RWPE1 (cell line): ENCODE measurements around the gene GLRB.
A peak's percentile ranks its signal among the peaks of the same experiment; 100 is the strongest.

Source experiments
- CTCF ChIA-PET: fragments of 350-600 bp; sonication (Branson Sonifier 250); formaldehyde crosslinking; extraction: SDS; loops from one replicate; lab custom pipeline; 2021; lab: Yijun Ruan, JAX
- POLR2A ChIA-PET: fragments of 400-600 bp; formaldehyde crosslinking; extraction: SDS; loops from one replicate; lab custom pipeline; 2020; ENCODE audit warnings: antibody characterized with exemption; ENCODE audit not compliant: low non-redundant PET; lab: Yijun Ruan, JAX
- DNase-seq: peaks from one replicate; pipeline ENCODE4 v3.0.0; 2012; ENCODE audit warnings: low spot score
- H3K27ac ChIP-seq: fragments of 450-650 bp; 2 replicates; pipeline ENCODE4 v1.5.1; 2017
- CTCF ChIP-seq: fragments of 450-650 bp; conservative IDR thresholded peaks from 2 replicates; pipeline ENCODE4 v1.5.1; 2017; ENCODE audit warnings: low read depth, mild to moderate bottlenecking

The GLRB gene

GRCh38 chr4:157115613-157116335, 39.8 kb downstream of the GLRB start:
- no peak for TF ChIP-seq CTCF
- DNase-seq, result peak; percentile 36
- H3K27ac ChIP-seq, result no peak overlapping the region
- POLR2A ChIA-PET, result no interaction called here
- CTCF ChIA-PET, result interaction anchor here (0.6 kb wide), 1 partner anchor 522 kb away, joined by 3 read pairs; no protein-coding TSS in a partner anchor

- no peak overlapping the region for H3K27ac ChIP-seq
- CTCF ChIA-PET, result no interaction called here
- POLR2A ChIA-PET, result no interaction called here
- DNase-seq, result no peak
- TF ChIP-seq CTCF, result no peak
These were observed 45.5 kb downstream of the GLRB start for GRCh38 chr4:157121401-157121800.

GRCh38 chr4:157127571-157127970, 51.6 kb downstream of the GLRB start:
- CTCF ChIA-PET, result interaction anchor here (0.6 kb wide), 1 partner anchor 607 kb away, joined by 3 read pairs; no protein-coding TSS in a partner anchor

GRCh38 chr4:157128395-157128794, 52.4 kb downstream of the GLRB start:
- POLR2A ChIA-PET, result no interaction called here
- no peak overlapping the region for H3K27ac ChIP-seq
- DNase-seq, result peak; percentile 9
- CTCF ChIA-PET, result no interaction called here
- TF ChIP-seq CTCF, result peak; percentile 47

More at GRCh38 chr4:157127571-157127970, 51.6 kb downstream of the GLRB start:
- no peak overlapping the region for H3K27ac ChIP-seq
- TF ChIP-seq CTCF, result no peak
- POLR2A ChIA-PET, result no interaction called here
- DNase-seq, result no peak

- TF ChIP-seq CTCF, result no peak
- ChIA-PET CTCF (interaction anchor here (0.7 kb wide), 1 partner anchor 417 kb away, joined by 4 read pairs; no protein-coding TSS in a partner anchor), POLR2A (no interaction called here)
- DNase-seq, result no peak
- H3K27ac ChIP-seq, result no peak overlapping the region
These were observed 66.0 kb downstream of the GLRB start for GRCh38 chr4:157141976-157142375.

- ChIA-PET CTCF (interaction anchor here (0.7 kb wide), 1 partner anchor 818 kb away, joined by 3 read pairs; no protein-coding TSS in a partner anchor), POLR2A (no interaction called here)
- TF ChIP-seq CTCF, result no peak
- DNase-seq, result no peak
- no peak overlapping the region for H3K27ac ChIP-seq
These were observed 67.4 kb downstream of the GLRB start for GRCh38 chr4:157143369-157143768.
